HG02588 (cell line): ENCODE measurements around the gene ZBED4.
A peak's percentile ranks its signal among the peaks of the same experiment; 100 is the strongest.
"Not testable (repeated sequence)": the region's sequence is repeated elsewhere in the genome, so short reads cannot be mapped to it uniquely, and the experiment has no call there.

ENCODE experiments used
- ATAC-seq: cut with Tn5 transposase; IDR thresholded peaks from one replicate; pipeline ENCODE4 v1.9.1; 2021; ENCODE audit warnings: mild to moderate bottlenecking, moderate library complexity; ENCODE audit not compliant: unreplicated experiment

The ZBED4 gene

GRCh38 chr22:49826603-49827270, 26.9 kb upstream of the ZBED4 start:
- peak; percentile 29 for ATAC-seq

DNA sequence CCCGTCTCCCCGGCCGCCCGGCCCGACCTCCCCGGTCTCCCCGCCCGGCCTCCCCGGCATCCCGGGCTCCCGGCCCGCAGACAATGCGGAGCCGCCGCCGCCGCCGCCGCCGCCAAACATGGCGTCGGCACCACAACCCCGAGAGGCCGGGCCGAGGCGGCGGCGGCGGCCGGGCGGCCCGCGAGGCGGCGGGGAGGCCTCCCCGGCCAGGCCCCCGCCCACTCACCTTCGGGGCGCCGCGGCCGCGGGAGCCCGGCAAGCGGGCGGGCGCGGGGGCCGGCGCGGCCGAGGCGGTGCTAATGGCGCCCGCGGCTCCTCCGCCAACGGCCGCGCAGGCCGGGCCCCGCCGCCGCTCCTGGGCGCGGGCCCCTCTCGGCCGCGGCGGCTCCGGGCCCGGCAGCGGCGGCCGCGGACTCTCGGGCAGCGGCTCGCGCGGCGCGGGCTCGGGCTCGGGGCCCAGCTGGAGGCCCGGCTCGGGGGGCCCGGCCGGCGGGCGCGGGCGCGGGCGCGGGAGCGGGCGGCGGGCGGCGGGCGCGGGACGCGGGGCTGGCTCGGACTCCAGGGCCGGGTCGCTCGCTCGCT, 26.3 kb upstream of the ZBED4 start:
- ATAC-seq: peak; percentile 14

DNA sequence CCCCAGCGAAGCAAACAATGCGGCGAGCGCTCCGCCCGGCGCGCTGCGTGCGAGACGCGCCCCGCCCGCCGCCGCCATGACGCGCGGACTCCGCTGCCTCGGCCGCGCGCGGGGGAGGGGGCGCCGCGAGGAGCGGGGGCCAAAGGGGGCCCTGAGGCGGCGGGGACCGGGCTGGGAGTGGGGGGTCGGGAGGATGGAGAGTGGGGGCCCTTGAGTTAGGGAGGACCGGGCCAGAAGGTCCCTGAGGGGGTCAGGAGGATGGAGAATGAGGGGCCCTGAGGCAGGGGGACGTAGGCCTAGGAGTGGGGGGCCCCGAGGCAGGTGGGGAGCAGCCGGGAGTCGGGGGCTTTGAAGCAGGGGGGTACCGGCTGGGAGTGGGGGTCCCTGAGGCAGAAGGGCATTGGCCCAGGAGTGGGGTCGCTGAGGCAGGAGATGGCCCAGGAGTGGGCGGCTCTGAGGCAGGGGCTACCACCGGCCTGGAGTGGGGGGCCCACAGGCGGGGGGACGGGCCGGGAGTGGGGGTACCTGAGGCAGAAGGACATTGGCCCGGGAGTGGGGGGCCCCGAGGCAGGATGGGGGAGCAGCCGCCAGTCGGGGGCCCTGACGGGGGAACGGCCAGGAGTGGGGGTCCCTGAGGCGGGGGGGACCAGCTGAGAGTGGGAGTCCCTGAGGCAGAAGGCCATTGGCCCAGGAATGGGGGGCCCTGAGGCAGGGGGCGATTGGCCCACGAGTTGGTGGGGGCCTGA, 25.6 kb upstream of the ZBED4 start, which contains the start of gene BRD1:
TSS of gene BRD1 (minus strand) at position 21 of the 746 bp plus-strand sequence. CDS start 3,556 bp downstream, outside the sequence.
- ATAC-seq: peak; percentile 44

DNA sequence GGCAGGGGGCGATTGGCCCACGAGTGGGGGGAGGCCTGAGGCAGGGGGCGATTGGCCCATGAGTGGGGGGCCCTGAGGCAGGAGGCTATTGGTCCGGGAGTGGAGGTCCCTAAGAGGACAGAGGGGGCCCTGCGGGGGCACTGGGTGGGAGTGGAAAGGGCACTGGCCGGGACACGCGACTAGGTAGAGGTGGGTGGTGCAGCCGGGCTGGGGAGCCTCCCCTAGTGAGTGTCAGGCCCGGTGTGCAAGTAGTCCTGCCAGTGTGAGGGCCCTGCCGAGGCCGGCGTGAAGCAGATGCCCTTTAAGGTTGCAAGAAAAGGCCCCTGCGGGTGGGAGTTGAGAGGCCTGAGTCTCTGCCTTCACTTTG, 25.1 kb upstream of the ZBED4 start:
- ATAC-seq: no peak

- ATAC-seq: no peak
Observed at GRCh38 chr22:49829044-49829853, 24.4 kb upstream of the ZBED4 start.

DNA sequence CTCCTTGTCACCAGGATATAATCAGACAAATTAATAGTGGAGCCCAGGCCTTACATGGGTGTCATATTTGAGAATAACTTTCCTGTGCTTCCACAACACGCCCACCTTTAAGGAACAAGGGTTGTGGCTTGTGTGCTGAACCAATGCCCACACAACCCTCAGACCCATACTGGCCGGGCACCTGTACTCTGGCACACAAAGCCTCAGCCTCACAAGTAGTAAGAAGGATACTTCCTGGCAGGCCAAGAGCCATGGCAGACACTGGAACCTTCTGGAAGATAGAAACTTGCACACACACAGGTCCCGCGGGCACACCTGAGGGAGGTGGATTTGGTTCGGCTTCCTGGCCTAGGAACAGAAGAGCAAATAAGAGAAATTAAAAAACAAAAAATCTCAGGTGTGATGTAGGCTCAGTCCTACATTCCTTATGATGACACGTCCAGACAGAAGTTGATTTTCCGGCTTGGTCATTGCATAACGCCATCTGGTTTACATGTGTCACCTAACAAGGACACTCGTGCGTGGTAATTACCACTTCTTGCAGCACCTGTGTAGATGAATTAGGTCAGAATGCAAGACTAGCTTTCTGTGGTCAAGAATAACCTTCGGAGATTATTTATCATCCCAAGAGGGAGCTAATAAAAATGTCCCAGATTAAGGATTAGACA, 20.2 kb upstream of the ZBED4 start:
- ATAC-seq: no peak

GRCh38 chr22:49838771-49839717, 14.6 kb upstream of the ZBED4 start:
- no peak for ATAC-seq

DNA sequence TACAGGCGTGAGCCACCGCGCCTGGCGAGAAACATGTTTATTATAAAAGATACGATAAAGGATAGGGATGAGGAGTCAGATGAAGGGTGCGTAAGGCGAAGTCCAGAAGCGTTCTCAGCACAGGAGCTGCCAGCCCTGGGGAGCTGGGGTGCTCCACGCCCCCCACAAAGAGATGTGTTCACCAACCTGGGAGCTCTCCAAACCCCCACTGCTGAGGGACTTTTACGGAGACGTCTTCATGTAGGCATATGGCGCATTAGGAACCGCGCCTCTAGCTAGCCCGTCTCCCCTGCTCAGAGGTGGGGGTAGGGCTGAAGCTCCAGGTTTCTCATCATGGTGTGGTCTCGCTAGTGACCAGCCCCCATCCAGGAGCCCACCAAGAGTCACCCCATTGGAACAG, 8.4 kb upstream of the ZBED4 start:
- ATAC-seq: no peak

DNA sequence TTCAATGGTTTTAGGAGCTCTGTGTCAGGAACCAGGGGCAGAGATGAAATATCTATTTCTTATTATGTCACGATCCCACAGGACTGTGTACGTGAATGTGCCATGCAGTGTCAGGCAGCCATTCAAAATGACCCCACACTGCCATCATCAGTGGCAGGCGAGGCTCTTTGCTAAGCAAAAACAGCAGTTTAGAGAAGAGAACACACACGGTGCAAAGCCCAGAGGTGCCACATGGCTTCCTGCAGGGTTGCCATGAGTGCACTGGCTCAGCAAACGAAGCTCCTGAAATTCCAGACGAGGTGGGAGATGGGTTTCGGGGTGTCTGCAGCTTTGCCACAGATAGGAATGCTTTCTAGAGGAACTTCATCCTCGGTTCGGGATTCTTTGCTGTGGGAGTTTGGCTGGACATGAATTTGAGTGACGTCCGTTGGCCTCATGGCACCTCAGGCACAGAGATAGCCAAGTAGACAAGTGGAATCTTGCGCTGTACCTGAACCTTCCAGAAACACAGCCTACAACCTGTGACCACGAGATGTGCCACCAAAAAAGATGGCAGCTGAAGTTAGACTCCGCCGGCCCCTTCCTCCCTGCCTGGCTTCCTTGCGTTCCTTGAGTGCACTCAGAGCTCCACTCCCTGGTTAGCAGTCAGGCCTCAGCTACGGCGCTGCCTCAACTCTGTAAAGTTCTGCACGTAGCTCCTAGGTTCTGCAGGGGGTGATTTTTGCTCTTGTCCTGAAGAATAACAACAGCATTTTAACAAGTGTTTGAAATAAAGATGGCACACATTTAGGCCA, 7.8 kb upstream of the ZBED4 start:
- ATAC-seq: no peak

DNA sequence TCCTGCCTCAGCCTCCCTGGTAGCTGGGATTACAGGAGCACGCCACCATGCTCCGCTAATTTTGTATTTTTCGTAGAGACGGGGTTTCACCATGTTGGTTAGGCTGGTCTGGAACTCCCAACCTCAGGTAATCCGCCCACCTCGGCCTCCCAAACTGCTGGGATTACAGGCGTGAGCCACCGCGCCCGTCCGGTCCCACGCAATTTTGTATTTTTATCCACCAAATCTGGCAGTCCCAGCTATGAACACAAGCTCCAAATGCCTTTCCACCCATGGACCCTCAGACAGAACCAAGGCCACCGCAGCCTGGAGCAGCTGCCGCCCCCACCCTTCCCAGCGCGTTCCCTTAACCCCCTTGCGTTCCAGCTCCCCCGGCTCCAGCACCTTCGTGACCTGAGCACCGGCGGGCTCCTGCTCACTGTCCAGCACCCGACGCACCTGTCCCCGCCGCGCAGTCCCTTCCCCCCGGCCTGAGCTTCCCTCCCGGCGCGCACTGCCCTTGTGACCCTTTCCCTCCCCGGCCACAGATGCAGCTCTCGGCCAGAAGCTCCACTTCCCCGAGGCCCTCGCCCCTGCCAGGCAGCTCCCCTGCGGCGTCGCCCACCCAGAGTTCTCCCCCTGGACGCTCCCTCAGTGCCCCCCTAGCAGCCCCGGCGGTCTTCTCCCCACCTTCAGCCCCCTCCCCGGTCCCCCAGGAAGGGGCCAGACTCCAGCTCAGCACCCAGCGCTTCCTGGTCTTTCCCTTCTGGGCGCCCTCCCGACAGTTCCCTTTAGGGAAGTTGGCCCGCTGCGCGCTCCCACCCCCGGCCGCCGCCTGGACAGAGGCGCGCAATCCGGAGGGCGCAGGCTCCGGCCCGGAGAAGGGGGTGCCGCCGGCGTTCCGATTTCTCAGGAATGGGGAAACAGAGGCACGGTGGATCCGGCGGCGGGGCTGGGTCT, 5.6 kb upstream of the ZBED4 start:
- no peak for ATAC-seq

GRCh38 chr22:49848690-49849160, 4.9 kb upstream of the ZBED4 start:
- ATAC-seq: no peak

DNA sequence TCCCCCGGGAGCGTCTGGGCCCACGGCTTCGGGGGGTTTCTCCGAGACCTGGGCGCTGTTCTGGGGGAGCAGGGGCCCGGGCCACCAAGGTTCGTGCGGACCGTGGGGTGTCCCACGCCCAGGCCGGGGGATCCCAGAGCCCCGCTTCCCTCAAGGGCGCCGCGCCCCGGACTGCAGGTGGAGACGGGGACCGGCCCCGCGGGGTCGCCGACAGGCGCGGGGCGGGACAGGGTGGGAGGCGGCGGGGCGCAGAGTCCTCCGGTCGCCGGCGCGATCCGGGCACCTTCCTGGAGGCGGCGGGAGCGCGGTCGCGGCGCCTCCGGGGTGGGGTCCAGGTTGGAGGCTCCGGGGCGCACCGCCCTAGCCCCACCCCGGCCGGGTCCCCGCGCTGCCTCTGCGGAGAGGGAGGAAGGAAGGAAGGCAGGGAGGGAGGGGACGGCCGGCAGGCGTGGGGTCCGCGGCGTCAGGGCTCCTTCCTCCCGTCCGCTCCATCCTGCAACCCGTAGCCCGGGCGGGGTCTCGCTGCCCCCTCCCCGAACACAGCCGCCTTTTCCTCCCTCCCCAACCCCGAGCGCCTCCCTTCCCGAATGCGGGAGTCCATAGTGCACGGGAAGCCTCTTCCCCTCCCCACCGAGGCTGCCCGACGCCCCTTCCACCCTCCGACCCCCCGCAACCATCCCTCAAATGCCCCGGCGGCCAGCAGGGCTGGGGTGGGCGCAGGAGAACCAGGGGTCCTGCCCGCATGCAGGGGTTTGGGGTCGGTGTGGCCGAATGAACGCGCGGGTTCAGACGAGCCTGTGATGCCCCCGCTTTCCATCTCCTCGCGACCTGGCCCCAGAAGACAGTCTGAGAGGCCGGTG, 4.3 kb upstream of the ZBED4 start:
- no peak for ATAC-seq

GRCh38 chr22:49850021-49850911, 3.4 kb upstream of the ZBED4 start:
- no peak for ATAC-seq

DNA sequence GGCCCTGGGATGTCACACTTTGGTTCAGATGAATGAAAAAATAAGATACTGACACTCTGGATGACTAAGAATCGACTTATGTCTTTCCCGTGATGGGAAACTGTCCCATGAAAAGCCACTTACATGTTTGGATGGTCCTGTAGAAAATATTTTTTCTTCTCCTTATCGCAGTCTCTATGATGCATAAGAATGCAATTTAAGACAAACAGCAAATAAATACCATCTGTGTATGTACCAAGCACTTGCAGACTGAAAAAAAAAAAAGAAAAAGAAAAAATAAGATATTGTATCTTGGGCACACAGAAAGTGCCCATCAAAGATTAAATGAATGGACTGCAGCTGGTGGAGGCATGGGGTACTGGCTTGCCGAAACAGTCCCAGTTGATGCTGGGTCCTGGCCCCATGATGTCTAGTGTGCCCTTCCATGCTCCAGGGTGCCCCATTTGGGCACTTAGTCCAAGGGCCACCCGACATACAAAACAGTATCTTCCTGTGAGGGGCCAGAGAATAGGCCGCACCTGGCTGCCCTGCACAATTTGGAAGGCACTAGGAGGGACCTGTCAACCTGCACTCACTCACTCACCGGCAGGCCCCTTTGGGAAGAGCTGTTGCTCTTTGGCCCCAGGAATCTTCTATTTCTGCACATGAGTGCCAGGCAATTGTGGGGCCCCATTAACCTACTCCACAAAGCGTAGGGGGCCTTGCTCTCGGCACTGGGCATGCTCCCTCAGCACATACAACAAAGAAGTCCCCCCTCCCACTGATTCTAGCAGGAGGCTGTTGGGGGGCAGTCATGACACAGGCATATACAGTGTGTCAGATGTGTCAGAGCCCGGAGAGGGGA, 2.5 kb upstream of the ZBED4 start:
- no peak for ATAC-seq

DNA sequence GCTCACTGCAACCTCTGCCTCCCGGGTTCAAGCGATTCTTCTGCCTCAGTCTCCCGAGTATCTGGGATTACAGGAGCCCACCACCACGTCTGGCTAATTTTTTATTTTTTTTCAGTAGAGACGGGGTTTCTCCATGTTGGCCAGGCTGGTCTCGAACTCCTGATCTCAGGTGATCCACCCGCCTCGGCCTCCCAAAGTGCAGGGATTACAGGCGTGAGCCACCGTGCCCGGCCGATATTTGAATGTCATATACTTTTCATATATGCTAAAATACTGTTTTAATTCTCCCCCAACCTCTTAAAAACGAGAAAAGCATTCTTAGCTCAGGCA, 1.1 kb upstream of the ZBED4 start:
- not testable (repeated sequence) for ATAC-seq
